Neural progenitor cell (in vitro differentiated cells): Measurements from ENCODE around the gene TMIE. TPM values are rescaled to one million over a fixed set of nuclear protein-coding genes. Genes with fewer than 3 reads are reported as not detected.

ENCODE experiments used
- DNase-seq: peaks from one replicate; pipeline ENCODE4 v3.0.0-alpha.2; 2016; ENCODE audit warnings: low spot score
- H2AFZ ChIP-seq: fragments of 200-600 bp; sonication (generic); replicated peaks from 2 replicates; pipeline ENCODE4 v1.6.1; 2016; ENCODE audit warnings: antibody characterized with exemption
- H3F3A ChIP-seq: fragments of 200-600 bp; sonication (generic); 2 replicates; pipeline ENCODE4 v1.6.1; 2016; ENCODE audit warnings: antibody characterized with exemption, low read depth
- H3K27ac ChIP-seq: fragments of 200-600 bp; sonication (generic); 2 replicates; pipeline ENCODE4 v1.5.1; 2016; ENCODE audit warnings: mild to moderate bottlenecking
- H3K27me3 ChIP-seq: fragments of 200-600 bp; sonication (generic); 2 replicates; pipeline ENCODE4 v1.6.1; 2016; ENCODE audit warnings: mild to moderate bottlenecking, moderate library complexity
- H3K36me3 ChIP-seq: fragments of 200-600 bp; sonication (generic); 2 replicates; pipeline ENCODE4 v1.5.1; 2016
- H3K4me1 ChIP-seq: fragments of 200-600 bp; sonication (generic); 2 replicates; pipeline ENCODE4 v1.6.1; 2016; ENCODE audit warnings: mixed run types
- H3K4me2 ChIP-seq: fragments of 200-600 bp; sonication (generic); 2 replicates; pipeline ENCODE4 v1.6.1; 2016
- H3K4me3 ChIP-seq: fragments of 200-600 bp; sonication (generic); 2 replicates; pipeline ENCODE4 v1.5.1; 2016
- H3K79me2 ChIP-seq: fragments of 200-600 bp; sonication (generic); 2 replicates; pipeline ENCODE4 v1.6.1; 2016; ENCODE audit warnings: low read depth
- H3K9ac ChIP-seq: fragments of 200-600 bp; sonication (generic); 2 replicates; pipeline ENCODE4 v1.6.1; 2016
- H3K9me3 ChIP-seq: fragments of 200-600 bp; sonication (generic); 2 replicates; pipeline ENCODE4 v1.5.1; 2016; ENCODE audit warnings: low read depth
- H4K20me1 ChIP-seq: fragments of 200-600 bp; sonication (generic); 2 replicates; pipeline ENCODE4 v1.6.1; 2016; ENCODE audit warnings: low read depth
- H3K27ac Mint-ChIP-seq: 3 replicates; pipeline ENCODE4 v1.8.0; 2021; ENCODE audit warnings: mixed read lengths
- H3K27me3 Mint-ChIP-seq: 2 replicates; pipeline ENCODE4 v1.8.0; 2022; ENCODE audit warnings: low read depth, mild to moderate bottlenecking, inconsistent platforms, moderate library complexity, mixed read lengths; ENCODE audit not compliant: insufficient read depth
- H3K36me3 Mint-ChIP-seq: 3 replicates; pipeline ENCODE4 v1.8.0; 2021; ENCODE audit warnings: mixed read lengths
- H3K4me1 Mint-ChIP-seq: 3 replicates; pipeline ENCODE4 v1.8.0; 2021; ENCODE audit warnings: mixed read lengths
- H3K4me3 Mint-ChIP-seq: 3 replicates; pipeline ENCODE4 v1.8.0; 2021; ENCODE audit warnings: mild to moderate bottlenecking, moderate library complexity, mixed read lengths
- H3K9me3 Mint-ChIP-seq: 3 replicates; pipeline ENCODE4 v1.8.0; 2020; ENCODE audit warnings: mixed read lengths
- CTCF ChIP-seq: fragments of 200-600 bp; sonication (generic); IDR thresholded peaks from 2 replicates; pipeline ENCODE4 v1.5.1; 2017; ENCODE audit warnings: antibody characterized with exemption, mild to moderate bottlenecking
- EZH2 ChIP-seq: fragments of 200-600 bp; sonication (generic); IDR thresholded peaks from 2 replicates; pipeline ENCODE4 v1.6.1; 2017; ENCODE audit warnings: antibody characterized with exemption, mild to moderate bottlenecking, moderate library complexity
- EZH2phosphoT487 ChIP-seq: fragments of 200-600 bp; sonication (generic); IDR thresholded peaks from 2 replicates; pipeline ENCODE4 v1.6.1; 2017; ENCODE audit warnings: antibody characterized with exemption
- total RNA-seq: library from RNA; depleted of rRNA; stranded (reverse); fragments of >200 nt; gene quantifications from 2 replicates; pipeline ENCODE4 v1.2.3, GENCODE V29; 2015; ENCODE audit warnings: low replicate concordance

Gene TMIE
- total RNA-seq, 1 donor from 2014 or later: not detected

DNA sequence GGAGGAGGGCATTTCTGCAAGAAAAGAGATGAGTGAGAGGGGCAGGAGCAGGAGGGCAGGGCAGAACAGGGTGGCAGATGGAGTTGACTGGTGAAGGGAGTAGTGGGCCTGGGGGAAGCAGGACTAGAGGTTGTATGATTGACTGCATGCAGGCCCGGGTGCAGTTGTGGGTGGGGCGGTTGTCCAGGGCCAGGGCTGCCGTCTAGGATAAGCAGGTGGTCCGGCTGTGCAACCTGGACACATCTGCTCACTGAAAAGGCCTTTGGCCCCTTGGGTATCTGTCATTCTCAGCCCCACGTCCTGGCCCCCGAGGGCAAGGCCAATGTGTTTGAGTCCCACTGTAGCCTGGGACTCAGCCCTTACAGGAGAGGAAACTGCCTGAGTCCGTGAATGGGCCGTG lies 33.1 kb upstream of the TMIE start:
- Histone ChIP-seq H3K27ac (no peak overlapping the region), H3K4me1 (peaks cover 7% of the 10 kb centered on the region), H3K4me2 (no peak overlapping the region), H2AFZ (no peak overlapping the region), H3F3A (no peaks in the 10 kb centered on the region), H3K27me3 (no peaks in the 10 kb centered on the region), H3K36me3 (no peaks in the 10 kb centered on the region), H3K4me3 (no peak overlapping the region), H3K9ac (no peak overlapping the region), H3K9me3 (no peaks in the 10 kb centered on the region), H3K79me2 (no peaks in the 10 kb centered on the region), H4K20me1 (no peaks in the 10 kb centered on the region)
- no peaks in the 10 kb centered on the region for H3K9me3 Mint-ChIP-seq
- no peaks in the 10 kb centered on the region for H3K36me3 Mint-ChIP-seq
- H3K4me1 Mint-ChIP-seq: peaks cover 7% of the 10 kb centered on the region
- H3K4me3 Mint-ChIP-seq: no peak overlapping the region
- peak overlapping the region; percentile 31 for H3K27ac Mint-ChIP-seq
- H3K27me3 Mint-ChIP-seq: peaks cover 9% of the 10 kb centered on the region
- DNase-seq: no peak
- no peak for TF ChIP-seq EZH2
- no peak for TF ChIP-seq CTCF
- no peak for TF ChIP-seq EZH2phosphoT487

DNA sequence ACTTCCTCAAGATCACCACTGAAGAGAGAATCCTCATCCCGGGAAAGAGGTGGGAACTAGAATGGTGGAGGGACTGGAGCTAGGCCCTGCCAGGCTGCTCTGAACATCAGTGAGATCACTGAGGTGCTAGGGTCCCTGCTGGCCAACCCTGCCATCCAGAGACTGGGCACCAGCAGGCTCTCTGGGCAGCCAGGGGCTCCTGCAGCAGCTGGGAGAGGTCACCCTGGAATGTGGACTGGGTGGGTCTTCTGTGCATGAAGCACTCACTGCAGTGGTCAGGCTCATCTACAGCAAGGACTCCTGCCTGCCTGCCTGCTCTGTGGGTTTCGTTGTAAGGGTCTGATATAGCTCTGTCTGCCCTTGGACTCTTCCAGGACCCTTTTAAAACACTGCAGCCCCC lies 32.6 kb upstream of the TMIE start:
- no peaks in the 10 kb centered on the region for H3K36me3 ChIP-seq
- no peak for DNase-seq
- TF ChIP-seq EZH2 (no peak), CTCF (no peak), EZH2phosphoT487 (no peak)
- H3K4me1 ChIP-seq: peaks cover 2% of the 10 kb centered on the region
- H3K27me3 ChIP-seq: no peaks in the 10 kb centered on the region
- no peak overlapping the region for H3K4me3 Mint-ChIP-seq
- H3K27me3 Mint-ChIP-seq: peaks cover 8% of the 10 kb centered on the region
- H3K9me3 ChIP-seq: no peaks in the 10 kb centered on the region
- H3K9ac ChIP-seq: no peak overlapping the region
- no peak overlapping the region for H2AFZ ChIP-seq
- H3F3A ChIP-seq: no peaks in the 10 kb centered on the region
- H3K4me1 Mint-ChIP-seq: peaks cover 7% of the 10 kb centered on the region
- H3K4me3 ChIP-seq: no peak overlapping the region
- H4K20me1 ChIP-seq: no peaks in the 10 kb centered on the region
- H3K4me2 ChIP-seq: no peak overlapping the region
- H3K36me3 Mint-ChIP-seq: no peaks in the 10 kb centered on the region
- H3K27ac ChIP-seq: no peak overlapping the region
- no peak overlapping the region for H3K27ac Mint-ChIP-seq
- no peaks in the 10 kb centered on the region for H3K9me3 Mint-ChIP-seq
- H3K79me2 ChIP-seq: no peaks in the 10 kb centered on the region

DNA sequence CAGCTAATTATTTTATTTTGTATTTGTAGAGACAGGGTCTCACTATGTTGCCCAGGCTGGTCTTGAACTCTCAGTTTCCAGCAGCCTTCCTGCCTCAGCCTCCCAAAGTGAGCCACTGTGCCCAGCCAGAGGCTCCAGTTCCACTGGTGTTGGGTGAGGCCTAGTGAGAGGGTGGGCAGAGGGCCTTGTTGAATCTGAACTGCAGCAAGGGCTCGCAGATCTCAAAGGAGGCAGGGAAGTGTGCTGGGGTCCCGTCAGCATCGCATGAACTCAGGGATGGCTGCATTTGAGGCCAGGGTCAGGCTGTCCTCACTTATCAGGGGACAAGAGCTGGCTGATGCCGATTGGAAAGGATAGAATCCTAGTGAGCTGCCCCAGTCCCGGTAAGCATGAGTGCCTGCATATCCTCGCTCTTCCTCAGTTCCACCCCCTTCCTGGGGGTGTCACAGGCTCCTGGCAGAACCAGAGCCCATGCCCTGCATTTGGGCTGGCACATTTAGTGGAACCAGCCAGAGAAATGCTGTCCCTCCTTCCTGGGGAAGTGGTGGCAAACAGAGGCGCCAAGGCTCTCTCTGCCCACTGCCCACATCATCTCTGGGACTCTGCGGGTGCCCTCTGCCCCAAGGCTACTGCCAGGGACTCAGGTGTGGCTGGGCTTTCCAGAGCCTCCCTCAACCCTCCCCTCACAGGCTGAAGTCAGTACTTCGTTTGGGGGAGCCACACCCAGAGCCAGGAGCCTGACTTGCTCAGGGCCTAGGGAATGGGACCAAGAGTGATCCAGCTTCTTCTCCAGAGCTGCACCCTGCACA lies 31.8 kb upstream of the TMIE start:
- Histone ChIP-seq H3K27me3 (no peaks in the 10 kb centered on the region), H3K79me2 (no peaks in the 10 kb centered on the region), H3K4me3 (no peak overlapping the region), H3F3A (no peaks in the 10 kb centered on the region), H3K4me2 (no peak overlapping the region), H3K9ac (no peak overlapping the region), H3K9me3 (no peaks in the 10 kb centered on the region), H3K27ac (no peak overlapping the region), H3K36me3 (no peaks in the 10 kb centered on the region), H4K20me1 (no peaks in the 10 kb centered on the region), H2AFZ (no peak overlapping the region), H3K4me1 (no peaks in the 10 kb centered on the region)
- Mint-ChIP-seq H3K27ac (peak overlapping the region; percentile 19), H3K27me3 (peaks cover 8% of the 10 kb centered on the region), H3K36me3 (no peaks in the 10 kb centered on the region), H3K4me1 (peaks cover 7% of the 10 kb centered on the region), H3K4me3 (no peak overlapping the region), H3K9me3 (no peaks in the 10 kb centered on the region)
- DNase-seq: no peak
- TF ChIP-seq EZH2phosphoT487: no peak
- TF ChIP-seq EZH2: no peak
- no peak for TF ChIP-seq CTCF
